IPS-18a (cell line): ENCODE results near the gene CLTC.
"Not testable (repeated sequence)": the region's sequence is repeated elsewhere in the genome, so short reads cannot be mapped to it uniquely, and the experiment has no call there.

ENCODE experiments used
- H3K27ac ChIP-seq: one replicate; pipeline ENCODE4 v1.5.1; 2013; ENCODE audit warnings: low read length
- H3K27me3 ChIP-seq: one replicate; pipeline ENCODE4 v1.6.1; 2013; ENCODE audit warnings: mild to moderate bottlenecking, low read length; ENCODE audit not compliant: control insufficient read depth, insufficient read depth
- H3K36me3 ChIP-seq: one replicate; pipeline ENCODE4 v1.6.1; 2013; ENCODE audit warnings: low read depth, low read length; ENCODE audit not compliant: control insufficient read depth
- H3K4me1 ChIP-seq: one replicate; pipeline ENCODE4 v1.6.1; 2013; ENCODE audit warnings: low read depth, low read length; ENCODE audit not compliant: control insufficient read depth
- H3K4me3 ChIP-seq: one replicate; pipeline ENCODE4 v1.5.1; 2013; ENCODE audit warnings: low read length
- H3K9ac ChIP-seq: one replicate; pipeline ENCODE4 v1.6.1; 2013; ENCODE audit warnings: mild to moderate bottlenecking, low read length, moderate library complexity
- H3K9me3 ChIP-seq: one replicate; pipeline ENCODE4 v1.6.1; 2013; ENCODE audit warnings: low read depth, low read length; ENCODE audit not compliant: control insufficient read depth

The CLTC gene

GRCh38 chr17:59652119-59652518 lies 32.4 kb downstream of the CLTC start:
- Histone ChIP-seq H3K27ac (no peak overlapping the region), H3K36me3 (peaks cover 89% of the 10 kb centered on the region), H3K9ac (no peak overlapping the region), H3K4me3 (no peak overlapping the region), H3K27me3 (no peaks in the 10 kb centered on the region), H3K4me1 (no peaks in the 10 kb centered on the region), H3K9me3 (no peaks in the 10 kb centered on the region)

GRCh38 chr17:59656624-59657023 lies 36.9 kb downstream of the CLTC start:
- peaks cover 73% of the 10 kb centered on the region for H3K36me3 ChIP-seq
- H3K9me3 ChIP-seq, H3K4me3 ChIP-seq, H3K4me1 ChIP-seq, H3K27ac ChIP-seq, H3K27me3 ChIP-seq, H3K9ac ChIP-seq: not testable (repeated sequence)

GRCh38 chr17:59666235-59666634 lies 46.5 kb downstream of the CLTC start:
- Histone ChIP-seq H3K36me3 (peaks cover 95% of the 10 kb centered on the region), H3K9ac (no peak overlapping the region), H3K4me1 (no peaks in the 10 kb centered on the region), H3K4me3 (no peak overlapping the region), H3K27ac (no peak overlapping the region), H3K9me3 (no peaks in the 10 kb centered on the region), H3K27me3 (no peaks in the 10 kb centered on the region)

- no peak overlapping the region for H3K27ac ChIP-seq
- H3K4me1 ChIP-seq = no peaks in the 10 kb centered on the region
- peaks cover 89% of the 10 kb centered on the region for H3K36me3 ChIP-seq
Observed at GRCh38 chr17:59668816-59669215, 49.1 kb downstream of the CLTC start.

GRCh38 chr17:59669411-59669810 lies 49.7 kb downstream of the CLTC start:
- no peaks in the 10 kb centered on the region for H3K9me3 ChIP-seq
- H3K9ac ChIP-seq = no peak overlapping the region
- peaks cover 89% of the 10 kb centered on the region for H3K36me3 ChIP-seq
- H3K27ac ChIP-seq = no peak overlapping the region
- H3K4me1 ChIP-seq = no peaks in the 10 kb centered on the region
- no peak overlapping the region for H3K4me3 ChIP-seq
- no peaks in the 10 kb centered on the region for H3K27me3 ChIP-seq

More at GRCh38 chr17:59668816-59669215, 49.1 kb downstream of the CLTC start:
- Histone ChIP-seq H3K4me3 (no peak overlapping the region), H3K9ac (no peak overlapping the region), H3K9me3 (no peaks in the 10 kb centered on the region), H3K27me3 (no peaks in the 10 kb centered on the region)

GRCh38 chr17:59669944-59670343 lies 50.2 kb downstream of the CLTC start:
- no peak overlapping the region for H3K9ac ChIP-seq
- no peak overlapping the region for H3K27ac ChIP-seq
- no peaks in the 10 kb centered on the region for H3K27me3 ChIP-seq
- no peaks in the 10 kb centered on the region for H3K4me1 ChIP-seq
- no peak overlapping the region for H3K4me3 ChIP-seq
- no peaks in the 10 kb centered on the region for H3K9me3 ChIP-seq
- peaks cover 89% of the 10 kb centered on the region for H3K36me3 ChIP-seq

- H3K9ac ChIP-seq = no peak overlapping the region
- no peaks in the 10 kb centered on the region for H3K9me3 ChIP-seq
- H3K27me3 ChIP-seq = no peaks in the 10 kb centered on the region
- H3K27ac ChIP-seq = no peak overlapping the region
- H3K36me3 ChIP-seq = peaks cover 91% of the 10 kb centered on the region
- no peaks in the 10 kb centered on the region for H3K4me1 ChIP-seq
- no peak overlapping the region for H3K4me3 ChIP-seq
Observed at GRCh38 chr17:59671386-59671785, 51.7 kb downstream of the CLTC start.

GRCh38 chr17:59675231-59675630 lies 55.5 kb downstream of the CLTC start:
- no peaks in the 10 kb centered on the region for H3K4me1 ChIP-seq
- no peaks in the 10 kb centered on the region for H3K9me3 ChIP-seq
- no peak overlapping the region for H3K27ac ChIP-seq
- H3K9ac ChIP-seq = no peak overlapping the region
- H3K36me3 ChIP-seq = peaks cover 92% of the 10 kb centered on the region
- no peak overlapping the region for H3K4me3 ChIP-seq
- no peaks in the 10 kb centered on the region for H3K27me3 ChIP-seq

GRCh38 chr17:59676716-59677115 lies 57.0 kb downstream of the CLTC start:
- Histone ChIP-seq H3K27me3 (no peaks in the 10 kb centered on the region), H3K27ac (no peak overlapping the region), H3K9ac (no peak overlapping the region), H3K4me1 (no peaks in the 10 kb centered on the region), H3K9me3 (no peaks in the 10 kb centered on the region), H3K36me3 (peaks cover 92% of the 10 kb centered on the region), H3K4me3 (no peak overlapping the region)

GRCh38 chr17:59678918-59679317 lies 59.2 kb downstream of the CLTC start:
- Histone ChIP-seq H3K4me1 (no peaks in the 10 kb centered on the region), H3K4me3 (no peak overlapping the region), H3K27me3 (no peaks in the 10 kb centered on the region), H3K36me3 (peaks cover 98% of the 10 kb centered on the region), H3K9me3 (no peaks in the 10 kb centered on the region), H3K9ac (no peak overlapping the region), H3K27ac (no peak overlapping the region)

- no peak overlapping the region for H3K4me3 ChIP-seq
- H3K27ac ChIP-seq = no peak overlapping the region
- no peak overlapping the region for H3K9ac ChIP-seq
- H3K9me3 ChIP-seq = no peaks in the 10 kb centered on the region
- peaks cover 96% of the 10 kb centered on the region for H3K36me3 ChIP-seq
- no peaks in the 10 kb centered on the region for H3K27me3 ChIP-seq
- no peaks in the 10 kb centered on the region for H3K4me1 ChIP-seq
Observed at GRCh38 chr17:59680314-59680713, 60.6 kb downstream of the CLTC start.

GRCh38 chr17:59683283-59683682 lies 63.6 kb downstream of the CLTC start:
- Histone ChIP-seq H3K9ac (no peak overlapping the region), H3K36me3 (peaks cover 96% of the 10 kb centered on the region), H3K27me3 (no peaks in the 10 kb centered on the region), H3K27ac (no peak overlapping the region), H3K4me3 (no peak overlapping the region), H3K4me1 (no peaks in the 10 kb centered on the region), H3K9me3 (no peaks in the 10 kb centered on the region)
